GM12878 (cell line): Measurements from ENCODE around the gene BAK1. TPM values are rescaled to one million over a fixed set of nuclear protein-coding genes. Genes with fewer than 3 reads are reported as not detected.

Source experiments
- BCLAF1 ChIP-seq: fragments of 450-650 bp; IDR thresholded peaks from 2 replicates; pipeline ENCODE4 v1.6.1; 2017; ENCODE audit warnings: antibody characterized with exemption, mild to moderate bottlenecking, moderate library complexity
- BRCA1 ChIP-seq: IDR thresholded peaks from 2 replicates; pipeline ENCODE4 v1.6.1; 2011; ENCODE audit warnings: low read depth, low read length, improper control_type of control experiment
- E2F4 ChIP-seq: IDR thresholded peaks from 2 replicates; pipeline ENCODE4 v1.6.1; 2012; ENCODE audit warnings: low read depth, low read length, improper control_type of control experiment
- E4F1 ChIP-seq: fragments of 450-650 bp; IDR thresholded peaks from 2 replicates; pipeline ENCODE4 v1.6.1; 2018; ENCODE audit warnings: borderline replicate concordance, mild to moderate bottlenecking; ENCODE audit not compliant: partially characterized antibody
- GABPA ChIP-seq: IDR thresholded peaks from 2 replicates; pipeline ENCODE4 v1.6.1; 2014; ENCODE audit warnings: antibody characterized with exemption, low read depth, mild to moderate bottlenecking, inconsistent platforms
- KDM1A ChIP-seq: fragments of 200-600 bp; sonication (generic); IDR thresholded peaks from 2 replicates; pipeline ENCODE4 v1.6.1; 2016; ENCODE audit warnings: borderline replicate concordance
- MTA2 ChIP-seq: fragments of 450-650 bp; IDR thresholded peaks from 2 replicates; pipeline ENCODE4 v1.6.1; 2016; ENCODE audit warnings: low read depth, mild to moderate bottlenecking, moderate library complexity
- NFXL1 ChIP-seq: fragments of 450-650 bp; IDR thresholded peaks from 2 replicates; pipeline ENCODE4 v1.6.1; 2017; ENCODE audit warnings: antibody characterized with exemption, mild to moderate bottlenecking, borderline replicate concordance
- RCOR1 ChIP-seq: conservative IDR thresholded peaks from 2 replicates; pipeline ENCODE4 v1.6.1; 2012; ENCODE audit warnings: low read depth, low read length, improper control_type of control experiment
- RUNX3 ChIP-seq: IDR thresholded peaks from 2 replicates; pipeline ENCODE4 v1.6.1; 2012; ENCODE audit warnings: low read length, inconsistent platforms
- SP1 ChIP-seq: IDR thresholded peaks from one replicate; pipeline ENCODE4 v1.6.1; 2011; ENCODE audit warnings: low read depth, low read length
- YBX1 ChIP-seq: fragments of 450-650 bp; IDR thresholded peaks from 2 replicates; pipeline ENCODE4 v1.6.1; 2016; ENCODE audit warnings: antibody characterized with exemption
- ZBTB40 ChIP-seq: fragments of 450-650 bp; IDR thresholded peaks from 2 replicates; pipeline ENCODE4 v1.6.1; 2016; ENCODE audit warnings: mild to moderate bottlenecking, moderate library complexity, borderline replicate concordance
- ZNF384 ChIP-seq: IDR thresholded peaks from 2 replicates; pipeline ENCODE4 v1.6.1; 2012; ENCODE audit warnings: low read depth, mild to moderate bottlenecking, low read length, improper control_type of control experiment, borderline replicate concordance
- ZSCAN29 ChIP-seq: fragments of 450-650 bp; IDR thresholded peaks from 2 replicates; pipeline ENCODE4 v1.6.1; 2017; ENCODE audit warnings: mild to moderate bottlenecking, moderate library complexity
- polyA plus RNA-seq, 11 experiments: library from polyadenylated mRNA; depleted of rRNA in 4 of 11; unstranded in 6 of 11; stranded (reverse) in 5 of 11; fragments of >200 nt; fragmentation: Nextera tagmentation in 4 of 11; fragmentation: Illumina TruSeq in 1 of 11; extraction: Ambion mirVana in 4 of 11; extraction: Trizol in 1 of 11; gene quantifications; 1 replicate in 1 of 11; 2 replicates in 10 of 11; pipeline versions ENCODE4 v1.2.1 to v1.2.3, GENCODE V29; 2011 to 2016; ENCODE audit warnings: inconsistent platforms in 2 of 11, missing spikeins in 2 of 11, low read depth in 1 of 11
- total RNA-seq, 4 experiments: library from RNA; depleted of rRNA in 3 of 4; stranded (reverse); fragments of >200 nt in 3 of 4; fragmentation: Illumina TruSeq in 1 of 4; extraction: Trizol in 1 of 4; gene quantifications; 2 replicates each; pipeline versions ENCODE4 v1.2.1 to v1.2.3, GENCODE V29; 2013 to 2021

BAK1 gene
- total and polyA plus RNA-seq, 10 of the 15 experiments (the other 5 are each of a cell fraction or from before 2014, with no cell fraction given) = 6.3 to 65.8 (median 29.6) TPM

GRCh38 chr6:33579828-33580714 is at the start of gene BAK1 (continued):
- 0 out of 2 replicates have a peak, but pooled peaks have one; percentile 10 for TF ChIP-seq MTA2
- TF ChIP-seq BRCA1 = no peak
- no peak for TF ChIP-seq E4F1
- TF ChIP-seq SP1 = peak; percentile 69
- no peak for TF ChIP-seq YBX1
- TF ChIP-seq ZBTB40 = peak; percentile 84; the same call in 1 of the 2 replicates
- TF ChIP-seq ZNF384 = no peak
- TF ChIP-seq RUNX3 = no peak
- TF ChIP-seq E2F4 = no peak
- TF ChIP-seq ZSCAN29 = no peak
- peak; percentile 86 for TF ChIP-seq GABPA
- TF ChIP-seq BCLAF1 = no peak
- no peak for TF ChIP-seq NFXL1
- no peak for TF ChIP-seq KDM1A
- no peak for TF ChIP-seq RCOR1
